Measurements from ENCODE around the gene PRDM1. TPM values are rescaled to one million over a fixed set of nuclear protein-coding genes. Genes with fewer than 3 reads are reported as not detected.

The PRDM1 gene
- total and polyA plus RNA-seq, 2 donors, result 1.8 to 4.0 TPM

DNA sequence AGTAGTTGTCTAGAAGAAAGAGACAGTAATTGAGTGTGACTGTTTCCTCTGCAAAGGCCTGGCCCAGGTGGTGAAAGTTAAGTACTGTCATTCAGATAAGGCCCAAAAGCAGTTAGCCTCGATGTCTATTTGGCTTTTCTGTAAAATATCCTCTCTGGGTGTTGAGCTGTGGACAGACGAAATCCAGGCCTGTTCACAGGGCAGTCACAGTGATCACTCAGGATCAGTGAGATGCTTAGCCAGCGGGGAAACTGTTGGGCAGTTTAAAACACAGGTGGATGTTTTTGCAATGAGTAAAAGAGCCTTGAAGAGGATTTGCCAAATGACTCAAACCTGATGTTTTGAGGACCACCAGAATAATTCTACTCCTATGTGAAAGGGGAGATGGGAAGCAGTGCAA is 22.0 kb upstream of the PRDM1 start:
- DNase-seq (ENCODE audit: low read depth in 6 of 9, low spot score in 9 of 9), result no peak
- Histone ChIP-seq H3K27me3 (ENCODE audit: control insufficient read depth in 2 of 2, insufficient read depth in 1 of 2, low read length in 1 of 2) (no peaks in the 10 kb centered on the region), H3K4me1 (ENCODE audit: control insufficient read depth in 2 of 2, insufficient read depth in 2 of 2, low read length in 2 of 2) (no peaks in the 10 kb centered on the region), H3K27ac (ENCODE audit: low read depth in 1 of 2, low read length in 1 of 2) (no peak overlapping the region), H3K4me3 (ENCODE audit: low read length in 2 of 2) (no peak overlapping the region), H3K9me3 (ENCODE audit: control insufficient read depth in 2 of 2, insufficient read depth in 1 of 2, low read length in 1 of 2) (no peaks in the 10 kb centered on the region), H3K36me3 (ENCODE audit: control insufficient read depth in 2 of 2, insufficient read depth in 2 of 2, low read length in 1 of 2) (no peaks in the 10 kb centered on the region)
- 78% methylated on average over 3 of the region's 3 CpGs for WGBS

DNA sequence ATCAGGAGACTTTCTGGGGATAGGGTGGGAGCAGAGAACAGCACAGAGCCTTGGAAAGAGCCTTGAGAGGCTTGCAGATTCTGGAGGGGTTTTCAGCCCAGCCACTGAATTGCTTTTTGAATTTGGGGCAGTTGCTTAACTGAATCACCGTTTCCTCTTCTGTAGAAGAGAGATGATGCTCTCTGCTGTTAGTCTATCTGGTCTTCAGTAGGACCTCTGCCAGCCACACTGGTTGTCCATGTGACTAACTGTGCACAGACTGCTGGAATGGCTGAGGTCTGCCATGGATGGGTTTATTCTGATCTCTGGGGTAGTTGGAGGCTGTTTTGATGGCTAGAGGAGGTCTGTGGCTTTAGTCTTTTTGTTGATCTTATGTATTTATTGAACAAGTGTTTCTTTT is 21.4 kb upstream of the PRDM1 start:
- Histone ChIP-seq H3K4me1 (ENCODE audit: control insufficient read depth in 2 of 2, insufficient read depth in 2 of 2, low read length in 2 of 2) (no peaks in the 10 kb centered on the region), H3K9me3 (ENCODE audit: control insufficient read depth in 2 of 2, insufficient read depth in 1 of 2, low read length in 1 of 2) (no peaks in the 10 kb centered on the region), H3K36me3 (ENCODE audit: control insufficient read depth in 2 of 2, insufficient read depth in 2 of 2, low read length in 1 of 2) (no peaks in the 10 kb centered on the region), H3K27ac (ENCODE audit: low read depth in 1 of 2, low read length in 1 of 2) (no peak overlapping the region), H3K4me3 (ENCODE audit: low read length in 2 of 2) (no peak overlapping the region), H3K27me3 (ENCODE audit: control insufficient read depth in 2 of 2, insufficient read depth in 1 of 2, low read length in 1 of 2) (no peaks in the 10 kb centered on the region)
- WGBS, result 35% methylated on average over 1 of the region's 1 CpG
- DNase-seq (ENCODE audit: low read depth in 6 of 9, low spot score in 9 of 9), result no peak

DNA sequence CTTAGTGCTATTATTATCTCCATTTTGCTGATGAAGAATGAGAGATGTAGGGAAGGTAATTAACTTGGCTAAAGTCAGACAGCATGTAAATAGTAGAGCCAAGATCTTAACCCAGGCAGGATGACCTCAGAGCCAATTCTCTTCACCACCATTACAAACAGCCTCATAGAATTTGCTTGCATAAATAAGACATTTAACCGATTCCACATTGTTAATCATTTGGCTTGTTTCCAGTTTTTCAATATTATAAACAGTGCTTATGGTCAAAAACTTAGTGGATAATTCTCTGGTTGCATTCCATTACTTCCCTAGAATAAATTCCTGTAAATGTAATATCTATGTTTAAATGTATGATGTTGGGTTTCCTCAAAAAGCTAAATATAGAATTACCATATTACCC is 19.1 kb upstream of the PRDM1 start:
- Histone ChIP-seq H3K27me3 (ENCODE audit: control insufficient read depth in 2 of 2, insufficient read depth in 1 of 2, low read length in 1 of 2) (no peaks in the 10 kb centered on the region), H3K4me1 (ENCODE audit: control insufficient read depth in 2 of 2, insufficient read depth in 2 of 2, low read length in 2 of 2) (no peaks in the 10 kb centered on the region)

GRCh38 chr6:106069478-106069877 is 16.7 kb upstream of the PRDM1 start:
- no peaks in the 10 kb centered on the region for H3K27me3 ChIP-seq (ENCODE audit: control insufficient read depth in 2 of 2, insufficient read depth in 1 of 2, low read length in 1 of 2)
- H3K4me3 ChIP-seq (ENCODE audit: low read length in 2 of 2), result no peak overlapping the region
- H3K27ac ChIP-seq (ENCODE audit: low read depth in 1 of 2, low read length in 1 of 2), result no peak overlapping the region
- WGBS, result 80% methylated on average over 8 of the region's 8 CpGs
- no peak for DNase-seq (ENCODE audit: low read depth in 6 of 9, low spot score in 9 of 9)
- no peaks in the 10 kb centered on the region for H3K9me3 ChIP-seq (ENCODE audit: control insufficient read depth in 2 of 2, insufficient read depth in 1 of 2, low read length in 1 of 2)
- no peaks in the 10 kb centered on the region for H3K4me1 ChIP-seq (ENCODE audit: control insufficient read depth in 2 of 2, insufficient read depth in 2 of 2, low read length in 2 of 2)
- no peaks in the 10 kb centered on the region for H3K36me3 ChIP-seq (ENCODE audit: control insufficient read depth in 2 of 2, insufficient read depth in 2 of 2, low read length in 1 of 2)

More for the DNA sequence above, 19.1 kb upstream of the PRDM1 start:
- Histone ChIP-seq H3K4me3 (ENCODE audit: low read length in 2 of 2) (no peak overlapping the region), H3K27ac (ENCODE audit: low read depth in 1 of 2, low read length in 1 of 2) (no peak overlapping the region), H3K36me3 (ENCODE audit: control insufficient read depth in 2 of 2, insufficient read depth in 2 of 2, low read length in 1 of 2) (no peaks in the 10 kb centered on the region), H3K9me3 (ENCODE audit: control insufficient read depth in 2 of 2, insufficient read depth in 1 of 2, low read length in 1 of 2) (no peaks in the 10 kb centered on the region)
- 93% methylated on average over 1 of the region's 1 CpG for WGBS
- no peak for DNase-seq (ENCODE audit: low read depth in 6 of 9, low spot score in 9 of 9)

DNA sequence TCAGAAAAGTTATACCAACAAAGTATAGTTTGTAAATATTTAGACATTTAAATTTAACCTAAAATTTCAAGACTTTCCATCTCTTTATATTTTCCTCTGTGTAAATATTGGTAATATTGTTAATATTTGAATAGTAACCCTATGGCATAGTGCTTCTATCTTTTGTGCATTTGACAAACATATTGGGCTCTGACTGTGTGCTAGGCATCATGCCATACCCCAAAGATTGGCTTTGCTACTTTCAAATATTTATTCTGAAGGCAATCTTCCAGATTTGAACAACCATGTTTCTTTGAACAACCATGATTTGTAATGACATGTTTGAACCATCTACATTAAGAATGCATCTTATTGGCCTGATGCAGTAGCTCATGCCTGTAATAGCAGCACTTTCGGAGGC is 15.5 kb upstream of the PRDM1 start:
- Histone ChIP-seq H3K27me3 (ENCODE audit: control insufficient read depth in 2 of 2, insufficient read depth in 1 of 2, low read length in 1 of 2) (no peaks in the 10 kb centered on the region), H3K4me3 (ENCODE audit: low read length in 2 of 2) (no peak overlapping the region), H3K36me3 (ENCODE audit: control insufficient read depth in 2 of 2, insufficient read depth in 2 of 2, low read length in 1 of 2) (no peaks in the 10 kb centered on the region), H3K9me3 (ENCODE audit: control insufficient read depth in 2 of 2, insufficient read depth in 1 of 2, low read length in 1 of 2) (no peaks in the 10 kb centered on the region), H3K4me1 (ENCODE audit: control insufficient read depth in 2 of 2, insufficient read depth in 2 of 2, low read length in 2 of 2) (no peaks in the 10 kb centered on the region), H3K27ac (ENCODE audit: low read depth in 1 of 2, low read length in 1 of 2) (no peak overlapping the region)
- no peak for DNase-seq (ENCODE audit: low read depth in 6 of 9, low spot score in 9 of 9)
- 96% methylated on average over 1 of the region's 1 CpG for WGBS

GRCh38 chr6:106072501-106073090 is 13.5 kb upstream of the PRDM1 start:
- Histone ChIP-seq H3K27me3 (ENCODE audit: control insufficient read depth in 2 of 2, insufficient read depth in 1 of 2, low read length in 1 of 2) (no peaks in the 10 kb centered on the region), H3K4me1 (ENCODE audit: control insufficient read depth in 2 of 2, insufficient read depth in 2 of 2, low read length in 2 of 2) (no peaks in the 10 kb centered on the region), H3K4me3 (ENCODE audit: low read length in 2 of 2) (no peak overlapping the region), H3K9me3 (ENCODE audit: control insufficient read depth in 2 of 2, insufficient read depth in 1 of 2, low read length in 1 of 2) (no peaks in the 10 kb centered on the region), H3K27ac (ENCODE audit: low read depth in 1 of 2, low read length in 1 of 2) (no peak overlapping the region), H3K36me3 (ENCODE audit: control insufficient read depth in 2 of 2, insufficient read depth in 2 of 2, low read length in 1 of 2) (no peaks in the 10 kb centered on the region)
- no peak for DNase-seq (ENCODE audit: low read depth in 6 of 9, low spot score in 9 of 9)
- 85% methylated on average over 8 of the region's 8 CpGs for WGBS

GRCh38 chr6:106074146-106074545 is 12.0 kb upstream of the PRDM1 start:
- no peaks in the 10 kb centered on the region for H3K36me3 ChIP-seq (ENCODE audit: control insufficient read depth in 2 of 2, insufficient read depth in 2 of 2, low read length in 1 of 2)
- no peaks in the 10 kb centered on the region for H3K4me1 ChIP-seq (ENCODE audit: control insufficient read depth in 2 of 2, insufficient read depth in 2 of 2, low read length in 2 of 2)
- H3K27ac ChIP-seq (ENCODE audit: low read depth in 1 of 2, low read length in 1 of 2), result no peak overlapping the region
- no peak overlapping the region for H3K4me3 ChIP-seq (ENCODE audit: low read length in 2 of 2)
- no peaks in the 10 kb centered on the region for H3K27me3 ChIP-seq (ENCODE audit: control insufficient read depth in 2 of 2, insufficient read depth in 1 of 2, low read length in 1 of 2)
- no peak for DNase-seq (ENCODE audit: low read depth in 6 of 9, low spot score in 9 of 9)
- WGBS, result 82% methylated on average over 3 of the region's 3 CpGs
- no peaks in the 10 kb centered on the region for H3K9me3 ChIP-seq (ENCODE audit: control insufficient read depth in 2 of 2, insufficient read depth in 1 of 2, low read length in 1 of 2)

GRCh38 chr6:106076139-106076538 is 10.0 kb upstream of the PRDM1 start:
- DNase-seq (ENCODE audit: low read depth in 6 of 9, low spot score in 9 of 9), result no peak
- Histone ChIP-seq H3K27me3 (ENCODE audit: control insufficient read depth in 2 of 2, insufficient read depth in 1 of 2, low read length in 1 of 2) (peaks cover 0 to 2% of the 10 kb centered on the region in 2 donors), H3K4me3 (ENCODE audit: low read length in 2 of 2) (no peak overlapping the region), H3K36me3 (ENCODE audit: control insufficient read depth in 2 of 2, insufficient read depth in 2 of 2, low read length in 1 of 2) (no peaks in the 10 kb centered on the region), H3K4me1 (ENCODE audit: control insufficient read depth in 2 of 2, insufficient read depth in 2 of 2, low read length in 2 of 2) (no peaks in the 10 kb centered on the region), H3K9me3 (ENCODE audit: control insufficient read depth in 2 of 2, insufficient read depth in 1 of 2, low read length in 1 of 2) (no peaks in the 10 kb centered on the region), H3K27ac (ENCODE audit: low read depth in 1 of 2, low read length in 1 of 2) (no peak overlapping the region)
- 97% methylated on average over 3 of the region's 3 CpGs for WGBS

DNA sequence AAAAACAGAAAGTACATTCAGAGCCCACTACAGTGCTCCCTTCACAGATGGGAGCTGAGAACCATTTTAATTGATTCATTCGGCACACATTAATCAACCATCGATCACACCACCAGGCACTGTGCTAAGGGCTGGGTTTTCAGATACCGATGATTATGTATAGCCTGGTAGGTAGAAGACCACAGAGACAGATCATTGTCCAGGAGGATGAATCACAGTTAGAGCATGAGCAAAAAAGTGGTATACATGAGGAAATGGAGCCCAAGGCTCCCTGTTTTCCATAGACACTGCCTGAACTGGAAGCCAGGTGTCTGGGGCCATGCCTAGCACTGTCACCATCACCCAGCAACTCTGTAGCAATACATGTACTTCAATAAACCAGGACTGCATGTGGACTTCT is 9.0 kb upstream of the PRDM1 start:
- Histone ChIP-seq H3K9me3 (ENCODE audit: control insufficient read depth in 2 of 2, insufficient read depth in 1 of 2, low read length in 1 of 2) (no peaks in the 10 kb centered on the region), H3K36me3 (ENCODE audit: control insufficient read depth in 2 of 2, insufficient read depth in 2 of 2, low read length in 1 of 2) (no peaks in the 10 kb centered on the region), H3K4me1 (ENCODE audit: control insufficient read depth in 2 of 2, insufficient read depth in 2 of 2, low read length in 2 of 2) (no peaks in the 10 kb centered on the region), H3K27ac (ENCODE audit: low read depth in 1 of 2, low read length in 1 of 2) (no peak overlapping the region), H3K27me3 (ENCODE audit: control insufficient read depth in 2 of 2, insufficient read depth in 1 of 2, low read length in 1 of 2) (peaks cover 2 to 3% of the 10 kb centered on the region in 2 donors), H3K4me3 (ENCODE audit: low read length in 2 of 2) (no peak overlapping the region)
- no peak for DNase-seq (ENCODE audit: low read depth in 6 of 9, low spot score in 9 of 9)
- 97% methylated on average over 3 of the region's 3 CpGs for WGBS

DNA sequence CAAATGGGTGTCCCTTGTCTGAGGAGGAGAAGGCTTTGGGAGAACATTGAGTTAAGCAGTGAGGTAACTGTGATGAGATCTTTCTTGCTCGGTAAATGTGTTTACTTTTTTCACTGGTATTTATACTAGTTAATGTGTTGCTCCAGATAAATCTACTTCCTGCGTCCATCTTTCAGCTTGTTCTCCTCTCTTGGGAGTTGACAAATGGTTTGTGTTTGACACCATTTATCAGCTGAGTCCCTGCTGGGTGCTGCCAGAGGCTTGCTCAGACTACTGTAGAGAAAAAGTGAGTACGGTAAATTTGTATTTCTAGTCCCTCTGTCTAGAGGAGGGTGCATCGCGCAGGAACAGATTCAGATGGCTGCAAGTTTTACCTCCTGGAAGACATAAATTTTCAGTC is 8.3 kb upstream of the PRDM1 start:
- peaks cover 2 to 3% of the 10 kb centered on the region in 2 donors for H3K27me3 ChIP-seq (ENCODE audit: control insufficient read depth in 2 of 2, insufficient read depth in 1 of 2, low read length in 1 of 2)
- no peak overlapping the region for H3K4me3 ChIP-seq (ENCODE audit: low read length in 2 of 2)
- no peak overlapping the region for H3K27ac ChIP-seq (ENCODE audit: low read depth in 1 of 2, low read length in 1 of 2)
- no peaks in the 10 kb centered on the region for H3K9me3 ChIP-seq (ENCODE audit: control insufficient read depth in 2 of 2, insufficient read depth in 1 of 2, low read length in 1 of 2)
- DNase-seq (ENCODE audit: low read depth in 6 of 9, low spot score in 9 of 9), result no peak
- H3K4me1 ChIP-seq (ENCODE audit: control insufficient read depth in 2 of 2, insufficient read depth in 2 of 2, low read length in 2 of 2), result no peaks in the 10 kb centered on the region
- WGBS, result 94% methylated on average over 5 of the region's 5 CpGs
- H3K36me3 ChIP-seq (ENCODE audit: control insufficient read depth in 2 of 2, insufficient read depth in 2 of 2, low read length in 1 of 2), result no peaks in the 10 kb centered on the region

Data from thymus (tissue), 11 donors.